H1 (cell line): Measurements from ENCODE around the gene IFI30. TPM values are rescaled to one million over a fixed set of nuclear protein-coding genes. Genes with fewer than 3 reads are reported as not detected.

Source experiments
- ASH2L ChIP-seq: fragments of 200-600, 300-600 bp; sonication (generic); IDR thresholded peaks from one replicate; pipeline ENCODE4 v1.7.1; 2017; ENCODE audit warnings: low read length
- CBX5 ChIP-seq: fragments of 300-800, 300-1000 bp; sonication (generic); IDR thresholded peaks from 2 replicates; pipeline ENCODE4 v1.7.1; 2016; ENCODE audit warnings: antibody characterized with exemption, low read length, low read depth
- CEBPB ChIP-seq: IDR thresholded peaks from 2 replicates; pipeline ENCODE4 v1.6.1; 2012; ENCODE audit warnings: low read depth, low read length
- EGR1 ChIP-seq: IDR thresholded peaks from 2 replicates; pipeline ENCODE4 v1.6.1; 2011; ENCODE audit warnings: low read depth, low read length, borderline replicate concordance
- EZH2 ChIP-seq: fragments of 200-600 bp; sonication (generic); IDR thresholded peaks from 2 replicates; pipeline ENCODE4 v1.7.1; 2012; ENCODE audit warnings: low read depth, mild to moderate bottlenecking, moderate library complexity, low read length, inconsistent platforms; ENCODE audit not compliant: severe bottlenecking
- FOSL1 ChIP-seq: IDR thresholded peaks from 2 replicates; pipeline ENCODE4 v1.6.1; 2011; ENCODE audit warnings: mild to moderate bottlenecking, low read depth, low read length, moderate library complexity; ENCODE audit not compliant: insufficient read depth
- HDAC2 ChIP-seq, 2 experiments: fragments of 300-600 bp in 1 of 2; sonication (generic) in 1 of 2; IDR thresholded peaks; 2 replicates each; pipeline ENCODE4 v1.6.1; 2011 to 2012; ENCODE audit warnings: low read depth in 2 of 2, low read length in 2 of 2, mild to moderate bottlenecking in 2 of 2, moderate library complexity in 2 of 2, borderline replicate concordance in 1 of 2, inconsistent platforms in 1 of 2
- JUN ChIP-seq: IDR thresholded peaks from 2 replicates; pipeline ENCODE4 v1.6.1; 2011; ENCODE audit warnings: low read depth, mild to moderate bottlenecking, improper control_type of control experiment, low read length
- JUND ChIP-seq: IDR thresholded peaks from 2 replicates; pipeline ENCODE4 v1.6.1; 2011; ENCODE audit warnings: mild to moderate bottlenecking, improper control_type of control experiment, low read length
- PHF8 ChIP-seq: fragments of 200-600 bp; sonication (generic); conservative IDR thresholded peaks from 2 replicates; pipeline ENCODE4 v1.7.1; 2012; ENCODE audit warnings: low read depth, mild to moderate bottlenecking, inconsistent platforms, low read length, moderate library complexity
- POLR2A ChIP-seq, 2 experiments: IDR thresholded peaks; 1 replicate in 1 of 2; 2 replicates in 1 of 2; pipeline ENCODE4 v1.6.1; 2011; ENCODE audit warnings: low read depth in 2 of 2, low read length in 2 of 2, mild to moderate bottlenecking in 2 of 2; ENCODE audit errors: control extremely low read depth in 1 of 2
- POLR2AphosphoS5 ChIP-seq: IDR thresholded peaks from 2 replicates; pipeline ENCODE4 v1.6.1; 2011; ENCODE audit warnings: low read depth, low read length
- RAD21 ChIP-seq, 2 experiments: IDR thresholded peaks in 1 of 2; conservative IDR thresholded peaks in 1 of 2; 2 replicates each; pipeline ENCODE4 v1.6.1; 2011; ENCODE audit warnings: low read depth in 2 of 2, low read length in 2 of 2, improper control_type of control experiment in 1 of 2, inconsistent platforms in 1 of 2, mild to moderate bottlenecking in 1 of 2, moderate library complexity in 1 of 2
- RFX5 ChIP-seq: IDR thresholded peaks from 2 replicates; pipeline ENCODE4 v1.6.1; 2011; ENCODE audit warnings: low read depth, low read length, improper control_type of control experiment, borderline replicate concordance
- TAF1 ChIP-seq: IDR thresholded peaks from 2 replicates; pipeline ENCODE4 v1.6.1; 2011; ENCODE audit warnings: mild to moderate bottlenecking, low read depth, low read length
- TEAD4 ChIP-seq: IDR thresholded peaks from 2 replicates; pipeline ENCODE4 v1.6.1; 2012; ENCODE audit warnings: low read depth, low read length, inconsistent platforms, mixed read lengths
- YY1 ChIP-seq: IDR thresholded peaks from 2 replicates; pipeline ENCODE4 v1.6.1; 2011; ENCODE audit warnings: low read depth, mild to moderate bottlenecking, low read length
- polyA plus RNA-seq, 7 experiments: library from polyadenylated mRNA; depleted of rRNA in 3 of 7; stranded (reverse) in 5 of 7; unstranded in 2 of 7; fragments of >200 nt in 5 of 7; fragments of 200-250 nt in 2 of 7; gene quantifications; 1 replicate in 5 of 7; 2 replicates in 1 of 7; 4 replicates in 1 of 7; pipeline versions ENCODE4 v1.2.1 to v1.2.3, GENCODE V29; 2011 to 2013; ENCODE audit warnings: missing spikeins in 2 of 7, mixed read lengths in 2 of 7
- total RNA-seq: library from RNA; stranded (reverse); fragmentation: NEBNext Ultra II Directional; extraction: Animal tissue kit (Norgen Biotek cat#: 25700); gene quantifications from 2 replicates; pipeline ENCODE4 v1.2.1, GENCODE V29; 2021
- TF ChIP-seq, protein P1 (sequence below): IDR thresholded peaks from 2 replicates; pipeline ENCODE4 v1.6.1; 2012; ENCODE audit warnings: low read length, inconsistent platforms
- TF ChIP-seq, protein P2 (sequence below): IDR thresholded peaks from 2 replicates; pipeline ENCODE4 v1.6.1; 2012; ENCODE audit warnings: inconsistent platforms
- TF ChIP-seq, protein P3 (sequence below): IDR thresholded peaks from 2 replicates; pipeline ENCODE4 v1.6.1; 2011; ENCODE audit warnings: low read length, improper control_type of control experiment

Gene IFI30
- total and polyA plus RNA-seq, 2 of the 8 experiments (the other 6 are each of a cell fraction or from before 2014, with no cell fraction given): 28.9 to 62.4 TPM

DNA sequence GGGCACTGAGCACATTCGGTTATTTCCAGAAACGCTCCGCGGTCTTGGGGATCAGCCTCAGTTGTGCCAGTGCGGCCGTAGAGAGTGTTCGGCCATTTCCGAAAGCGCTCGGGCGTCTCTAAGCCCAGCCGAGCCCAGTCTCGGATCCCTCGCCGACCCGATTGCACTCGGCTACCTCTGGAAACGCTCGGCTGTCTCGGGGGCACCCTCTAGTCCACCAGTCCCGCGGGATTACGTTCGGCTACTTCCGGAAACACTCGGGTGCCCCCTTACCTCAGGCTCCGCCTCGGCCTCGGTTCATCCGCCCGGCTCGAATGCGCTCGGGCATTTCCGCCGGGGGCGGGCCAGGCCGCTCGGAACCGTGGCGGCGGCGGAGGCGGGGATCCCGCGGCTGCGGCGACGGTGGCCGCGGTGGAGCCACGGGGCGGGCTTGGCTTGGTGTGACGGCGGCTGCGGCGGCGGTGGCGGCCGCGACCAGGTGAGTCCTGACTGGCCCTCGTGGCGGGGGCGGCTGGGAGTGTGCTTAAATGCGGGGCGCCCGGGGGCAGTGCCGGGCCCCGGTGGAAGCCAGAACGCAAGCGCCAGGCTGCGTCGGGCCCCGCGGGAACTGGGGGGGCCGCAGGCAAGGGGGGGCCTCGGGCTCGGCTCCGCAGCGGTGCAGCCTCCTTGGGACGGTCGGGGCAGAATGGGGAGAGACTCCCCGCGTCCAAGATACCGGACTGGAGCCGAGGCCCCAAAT lies 20.6 kb upstream of the IFI30 start, which contains the start of gene PIK3R2 (continued):
- TF ChIP-seq PHF8: peak; percentile 74
- TF ChIP-seq CEBPB: no peak
- no peak for TF ChIP-seq EGR1
- TF ChIP-seq TAF1: peak; percentile 13
- TF ChIP-seq POLR2AphosphoS5: peak; percentile 18; the same call in 1 of the 2 replicates
- no peak for TF ChIP-seq RFX5
- no peak for TF ChIP-seq JUN
- no peak for TF ChIP-seq RAD21 (IDR thresholded peaks at IDR 0.05 in 1 of 2, conservative IDR thresholded peaks at IDR 0.05 in 1 of 2; ENCODE audit: low read depth in 2 of 2, low read length in 2 of 2)
- TF ChIP-seq, protein P1, sequence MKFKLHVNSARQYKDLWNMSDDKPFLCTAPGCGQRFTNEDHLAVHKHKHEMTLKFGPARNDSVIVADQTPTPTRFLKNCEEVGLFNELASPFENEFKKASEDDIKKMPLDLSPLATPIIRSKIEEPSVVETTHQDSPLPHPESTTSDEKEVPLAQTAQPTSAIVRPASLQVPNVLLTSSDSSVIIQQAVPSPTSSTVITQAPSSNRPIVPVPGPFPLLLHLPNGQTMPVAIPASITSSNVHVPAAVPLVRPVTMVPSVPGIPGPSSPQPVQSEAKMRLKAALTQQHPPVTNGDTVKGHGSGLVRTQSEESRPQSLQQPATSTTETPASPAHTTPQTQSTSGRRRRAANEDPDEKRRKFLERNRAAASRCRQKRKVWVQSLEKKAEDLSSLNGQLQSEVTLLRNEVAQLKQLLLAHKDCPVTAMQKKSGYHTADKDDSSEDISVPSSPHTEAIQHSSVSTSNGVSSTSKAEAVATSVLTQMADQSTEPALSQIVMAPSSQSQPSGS: no peak
- no peak; a peak in 1 of 3 replicates for TF ChIP-seq POLR2A (IDR thresholded peaks at IDR 0.05; ENCODE audit: control extremely low read depth in 1 of 2, low read depth in 2 of 2, low read length in 2 of 2)
- no peak for TF ChIP-seq FOSL1
- TF ChIP-seq YY1: no peak
- TF ChIP-seq, protein P2, sequence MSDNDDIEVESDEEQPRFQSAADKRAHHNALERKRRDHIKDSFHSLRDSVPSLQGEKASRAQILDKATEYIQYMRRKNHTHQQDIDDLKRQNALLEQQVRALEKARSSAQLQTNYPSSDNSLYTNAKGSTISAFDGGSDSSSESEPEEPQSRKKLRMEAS: peak; percentile 38; the same call in 1 of the 2 replicates
- TF ChIP-seq ASH2L: no peak
- no peak for TF ChIP-seq HDAC2 (IDR thresholded peaks at IDR 0.05; ENCODE audit: borderline replicate concordance in 1 of 2, low read depth in 2 of 2, low read length in 2 of 2)
- TF ChIP-seq JUND: no peak
- TF ChIP-seq CBX5: no peak
- TF ChIP-seq TEAD4: no peak
- no peak for TF ChIP-seq EZH2
- TF ChIP-seq, protein P3, sequence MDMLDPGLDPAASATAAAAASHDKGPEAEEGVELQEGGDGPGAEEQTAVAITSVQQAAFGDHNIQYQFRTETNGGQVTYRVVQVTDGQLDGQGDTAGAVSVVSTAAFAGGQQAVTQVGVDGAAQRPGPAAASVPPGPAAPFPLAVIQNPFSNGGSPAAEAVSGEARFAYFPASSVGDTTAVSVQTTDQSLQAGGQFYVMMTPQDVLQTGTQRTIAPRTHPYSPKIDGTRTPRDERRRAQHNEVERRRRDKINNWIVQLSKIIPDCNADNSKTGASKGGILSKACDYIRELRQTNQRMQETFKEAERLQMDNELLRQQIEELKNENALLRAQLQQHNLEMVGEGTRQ: no peak
